ENCODE results near the gene SPEN.

DNA sequence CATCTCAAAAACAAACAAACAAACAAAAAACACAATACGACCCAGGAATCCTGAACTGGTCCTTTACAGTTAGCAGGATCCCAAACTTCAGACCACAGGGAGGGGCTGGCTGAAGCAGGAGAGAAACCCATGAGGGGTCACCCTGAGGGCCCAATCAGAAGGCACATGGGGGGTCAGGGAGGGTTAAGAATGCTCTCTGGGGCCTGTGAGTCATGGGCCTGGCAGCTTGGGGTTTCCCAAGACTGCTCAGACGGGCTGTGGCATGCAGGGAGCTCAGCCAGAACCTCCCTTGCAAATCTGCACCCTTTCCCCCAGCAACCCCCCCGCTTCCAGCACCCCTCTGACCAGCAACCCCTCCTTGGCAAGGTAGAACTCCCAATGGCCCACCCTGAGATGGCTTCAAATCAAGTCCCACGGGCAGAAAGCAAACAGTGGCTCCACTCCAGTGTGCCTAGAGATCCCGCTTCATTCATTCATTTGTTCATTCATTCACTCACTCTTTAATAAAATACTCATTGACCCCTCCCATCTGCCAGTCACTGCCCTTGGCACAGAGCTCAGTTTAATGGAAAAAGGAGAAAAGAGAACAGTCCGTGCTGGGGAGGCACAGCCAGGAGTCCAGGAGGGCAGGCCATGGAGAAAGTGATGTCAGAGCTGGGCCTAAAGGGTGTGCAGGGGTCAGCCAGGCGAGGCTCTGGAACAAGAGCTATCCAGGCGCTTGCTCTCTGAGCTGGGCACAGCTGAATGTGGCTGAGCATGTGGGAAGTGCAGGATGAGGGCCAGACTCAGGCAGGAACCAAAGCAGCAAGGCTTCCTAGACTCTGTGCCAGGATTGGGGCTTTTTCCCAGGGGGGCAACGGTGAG is 48.3 kb upstream of the SPEN start:
- TF ChIP-seq EZH2 (IDR thresholded peaks at IDR 0.05; ENCODE audit: low read depth, unreplicated experiment) (no peak), POLR2AphosphoS5 (IDR thresholded peaks at IDR 0.05; ENCODE audit: low read depth) (no peak), EZH2phosphoT487 (IDR thresholded peaks at IDR 0.05; ENCODE audit: unreplicated experiment) (no peak), JUNB (IDR thresholded peaks at IDR 0.05; ENCODE audit: unreplicated experiment) (no peak), ZNF331 (CRISPR knock-in tag; IDR thresholded peaks at IDR 0.05; ENCODE audit: low read depth) (no peak), NANOG (IDR thresholded peaks at IDR 0.05; ENCODE audit: borderline replicate concordance) (no peak), CREB1 (CRISPR knock-in tag; IDR thresholded peaks at IDR 0.05; ENCODE audit: low read depth) (no peak), STAT1 (IDR thresholded peaks at IDR 0.05; ENCODE audit: unreplicated experiment) (no peak), ZNF114 (CRISPR knock-in tag; IDR thresholded peaks at IDR 0.05) (no peak)
- TF ChIP-seq, protein P1, sequence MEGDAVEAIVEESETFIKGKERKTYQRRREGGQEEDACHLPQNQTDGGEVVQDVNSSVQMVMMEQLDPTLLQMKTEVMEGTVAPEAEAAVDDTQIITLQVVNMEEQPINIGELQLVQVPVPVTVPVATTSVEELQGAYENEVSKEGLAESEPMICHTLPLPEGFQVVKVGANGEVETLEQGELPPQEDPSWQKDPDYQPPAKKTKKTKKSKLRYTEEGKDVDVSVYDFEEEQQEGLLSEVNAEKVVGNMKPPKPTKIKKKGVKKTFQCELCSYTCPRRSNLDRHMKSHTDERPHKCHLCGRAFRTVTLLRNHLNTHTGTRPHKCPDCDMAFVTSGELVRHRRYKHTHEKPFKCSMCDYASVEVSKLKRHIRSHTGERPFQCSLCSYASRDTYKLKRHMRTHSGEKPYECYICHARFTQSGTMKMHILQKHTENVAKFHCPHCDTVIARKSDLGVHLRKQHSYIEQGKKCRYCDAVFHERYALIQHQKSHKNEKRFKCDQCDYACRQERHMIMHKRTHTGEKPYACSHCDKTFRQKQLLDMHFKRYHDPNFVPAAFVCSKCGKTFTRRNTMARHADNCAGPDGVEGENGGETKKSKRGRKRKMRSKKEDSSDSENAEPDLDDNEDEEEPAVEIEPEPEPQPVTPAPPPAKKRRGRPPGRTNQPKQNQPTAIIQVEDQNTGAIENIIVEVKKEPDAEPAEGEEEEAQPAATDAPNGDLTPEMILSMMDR (conservative IDR thresholded peaks at IDR 0.05; ENCODE audit: low read depth in 2 of 2), result no peak
- TF ChIP-seq, protein P2, sequence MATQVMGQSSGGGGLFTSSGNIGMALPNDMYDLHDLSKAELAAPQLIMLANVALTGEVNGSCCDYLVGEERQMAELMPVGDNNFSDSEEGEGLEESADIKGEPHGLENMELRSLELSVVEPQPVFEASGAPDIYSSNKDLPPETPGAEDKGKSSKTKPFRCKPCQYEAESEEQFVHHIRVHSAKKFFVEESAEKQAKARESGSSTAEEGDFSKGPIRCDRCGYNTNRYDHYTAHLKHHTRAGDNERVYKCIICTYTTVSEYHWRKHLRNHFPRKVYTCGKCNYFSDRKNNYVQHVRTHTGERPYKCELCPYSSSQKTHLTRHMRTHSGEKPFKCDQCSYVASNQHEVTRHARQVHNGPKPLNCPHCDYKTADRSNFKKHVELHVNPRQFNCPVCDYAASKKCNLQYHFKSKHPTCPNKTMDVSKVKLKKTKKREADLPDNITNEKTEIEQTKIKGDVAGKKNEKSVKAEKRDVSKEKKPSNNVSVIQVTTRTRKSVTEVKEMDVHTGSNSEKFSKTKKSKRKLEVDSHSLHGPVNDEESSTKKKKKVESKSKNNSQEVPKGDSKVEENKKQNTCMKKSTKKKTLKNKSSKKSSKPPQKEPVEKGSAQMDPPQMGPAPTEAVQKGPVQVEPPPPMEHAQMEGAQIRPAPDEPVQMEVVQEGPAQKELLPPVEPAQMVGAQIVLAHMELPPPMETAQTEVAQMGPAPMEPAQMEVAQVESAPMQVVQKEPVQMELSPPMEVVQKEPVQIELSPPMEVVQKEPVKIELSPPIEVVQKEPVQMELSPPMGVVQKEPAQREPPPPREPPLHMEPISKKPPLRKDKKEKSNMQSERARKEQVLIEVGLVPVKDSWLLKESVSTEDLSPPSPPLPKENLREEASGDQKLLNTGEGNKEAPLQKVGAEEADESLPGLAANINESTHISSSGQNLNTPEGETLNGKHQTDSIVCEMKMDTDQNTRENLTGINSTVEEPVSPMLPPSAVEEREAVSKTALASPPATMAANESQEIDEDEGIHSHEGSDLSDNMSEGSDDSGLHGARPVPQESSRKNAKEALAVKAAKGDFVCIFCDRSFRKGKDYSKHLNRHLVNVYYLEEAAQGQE (IDR thresholded peaks at IDR 0.05; ENCODE audit: unreplicated experiment), result no peak
- TF ChIP-seq, protein P3, sequence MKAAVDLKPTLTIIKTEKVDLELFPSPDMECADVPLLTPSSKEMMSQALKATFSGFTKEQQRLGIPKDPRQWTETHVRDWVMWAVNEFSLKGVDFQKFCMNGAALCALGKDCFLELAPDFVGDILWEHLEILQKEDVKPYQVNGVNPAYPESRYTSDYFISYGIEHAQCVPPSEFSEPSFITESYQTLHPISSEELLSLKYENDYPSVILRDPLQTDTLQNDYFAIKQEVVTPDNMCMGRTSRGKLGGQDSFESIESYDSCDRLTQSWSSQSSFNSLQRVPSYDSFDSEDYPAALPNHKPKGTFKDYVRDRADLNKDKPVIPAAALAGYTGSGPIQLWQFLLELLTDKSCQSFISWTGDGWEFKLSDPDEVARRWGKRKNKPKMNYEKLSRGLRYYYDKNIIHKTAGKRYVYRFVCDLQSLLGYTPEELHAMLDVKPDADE (IDR thresholded peaks at IDR 0.05), result no peak
- TF ChIP-seq, protein P4, sequence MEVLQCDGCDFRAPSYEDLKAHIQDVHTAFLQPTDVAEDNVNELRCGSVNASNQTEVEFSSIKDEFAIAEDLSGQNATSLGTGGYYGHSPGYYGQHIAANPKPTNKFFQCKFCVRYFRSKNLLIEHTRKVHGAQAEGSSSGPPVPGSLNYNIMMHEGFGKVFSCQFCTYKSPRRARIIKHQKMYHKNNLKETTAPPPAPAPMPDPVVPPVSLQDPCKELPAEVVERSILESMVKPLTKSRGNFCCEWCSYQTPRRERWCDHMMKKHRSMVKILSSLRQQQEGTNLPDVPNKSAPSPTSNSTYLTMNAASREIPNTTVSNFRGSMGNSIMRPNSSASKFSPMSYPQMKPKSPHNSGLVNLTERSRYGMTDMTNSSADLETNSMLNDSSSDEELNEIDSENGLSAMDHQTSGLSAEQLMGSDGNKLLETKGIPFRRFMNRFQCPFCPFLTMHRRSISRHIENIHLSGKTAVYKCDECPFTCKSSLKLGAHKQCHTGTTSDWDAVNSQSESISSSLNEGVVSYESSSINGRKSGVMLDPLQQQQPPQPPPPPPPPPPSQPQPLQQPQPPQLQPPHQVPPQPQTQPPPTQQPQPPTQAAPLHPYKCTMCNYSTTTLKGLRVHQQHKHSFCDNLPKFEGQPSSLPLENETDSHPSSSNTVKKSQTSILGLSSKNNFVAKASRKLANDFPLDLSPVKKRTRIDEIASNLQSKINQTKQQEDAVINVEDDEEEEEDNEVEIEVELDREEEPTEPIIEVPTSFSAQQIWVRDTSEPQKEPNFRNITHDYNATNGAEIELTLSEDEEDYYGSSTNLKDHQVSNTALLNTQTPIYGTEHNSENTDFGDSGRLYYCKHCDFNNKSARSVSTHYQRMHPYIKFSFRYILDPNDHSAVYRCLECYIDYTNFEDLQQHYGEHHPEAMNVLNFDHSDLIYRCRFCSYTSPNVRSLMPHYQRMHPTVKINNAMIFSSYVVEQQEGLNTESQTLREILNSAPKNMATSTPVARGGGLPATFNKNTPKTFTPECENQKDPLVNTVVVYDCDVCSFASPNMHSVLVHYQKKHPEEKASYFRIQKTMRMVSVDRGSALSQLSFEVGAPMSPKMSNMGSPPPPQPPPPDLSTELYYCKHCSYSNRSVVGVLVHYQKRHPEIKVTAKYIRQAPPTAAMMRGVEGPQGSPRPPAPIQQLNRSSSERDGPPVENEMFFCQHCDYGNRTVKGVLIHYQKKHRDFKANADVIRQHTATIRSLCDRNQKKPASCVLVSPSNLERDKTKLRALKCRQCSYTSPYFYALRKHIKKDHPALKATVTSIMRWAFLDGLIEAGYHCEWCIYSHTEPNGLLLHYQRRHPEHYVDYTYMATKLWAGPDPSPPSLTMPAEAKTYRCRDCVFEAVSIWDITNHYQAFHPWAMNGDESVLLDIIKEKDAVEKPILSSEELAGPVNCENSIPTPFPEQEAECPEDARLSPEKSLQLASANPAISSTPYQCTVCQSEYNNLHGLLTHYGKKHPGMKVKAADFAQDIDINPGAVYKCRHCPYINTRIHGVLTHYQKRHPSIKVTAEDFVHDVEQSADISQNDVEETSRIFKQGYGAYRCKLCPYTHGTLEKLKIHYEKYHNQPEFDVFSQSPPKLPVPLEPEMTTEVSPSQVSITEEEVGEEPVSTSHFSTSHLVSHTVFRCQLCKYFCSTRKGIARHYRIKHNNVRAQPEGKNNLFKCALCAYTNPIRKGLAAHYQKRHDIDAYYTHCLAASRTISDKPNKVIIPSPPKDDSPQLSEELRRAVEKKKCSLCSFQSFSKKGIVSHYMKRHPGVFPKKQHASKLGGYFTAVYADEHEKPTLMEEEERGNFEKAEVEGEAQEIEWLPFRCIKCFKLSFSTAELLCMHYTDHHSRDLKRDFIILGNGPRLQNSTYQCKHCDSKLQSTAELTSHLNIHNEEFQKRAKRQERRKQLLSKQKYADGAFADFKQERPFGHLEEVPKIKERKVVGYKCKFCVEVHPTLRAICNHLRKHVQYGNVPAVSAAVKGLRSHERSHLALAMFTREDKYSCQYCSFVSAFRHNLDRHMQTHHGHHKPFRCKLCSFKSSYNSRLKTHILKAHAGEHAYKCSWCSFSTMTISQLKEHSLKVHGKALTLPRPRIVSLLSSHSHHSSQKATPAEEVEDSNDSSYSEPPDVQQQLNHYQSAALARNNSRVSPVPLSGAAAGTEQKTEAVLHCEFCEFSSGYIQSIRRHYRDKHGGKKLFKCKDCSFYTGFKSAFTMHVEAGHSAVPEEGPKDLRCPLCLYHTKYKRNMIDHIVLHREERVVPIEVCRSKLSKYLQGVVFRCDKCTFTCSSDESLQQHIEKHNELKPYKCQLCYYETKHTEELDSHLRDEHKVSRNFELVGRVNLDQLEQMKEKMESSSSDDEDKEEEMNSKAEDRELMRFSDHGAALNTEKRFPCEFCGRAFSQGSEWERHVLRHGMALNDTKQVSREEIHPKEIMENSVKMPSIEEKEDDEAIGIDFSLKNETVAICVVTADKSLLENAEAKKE (CRISPR knock-in tag; IDR thresholded peaks at IDR 0.05), result no peak

Measured in GM23338 (cell line).